Thyroid gland (tissue), 4 donors: ENCODE measurements around the gene CD9.

Experiments
- POLR2A ChIP-seq, 2 donors: fragments of 450-650 bp; IDR thresholded peaks; one replicate each; pipeline ENCODE4 v1.6.1; 2017; ENCODE audit warnings: antibody characterized with exemption in 2 of 2, mild to moderate bottlenecking in 2 of 2, moderate library complexity in 1 of 2
- TF ChIP-seq, protein P1 (sequence below), 6 experiments: fragments of 200-600 bp in 3 of 6; fragments of 450-650 bp in 3 of 6; sonication (generic) in 3 of 6; IDR thresholded peaks; one replicate each; pipeline ENCODE4 v1.5.1; 2016 to 2019; ENCODE audit warnings: antibody characterized with exemption in 6 of 6, mild to moderate bottlenecking in 2 of 6, inconsistent platforms in 1 of 6, moderate library complexity in 1 of 6

DNA sequence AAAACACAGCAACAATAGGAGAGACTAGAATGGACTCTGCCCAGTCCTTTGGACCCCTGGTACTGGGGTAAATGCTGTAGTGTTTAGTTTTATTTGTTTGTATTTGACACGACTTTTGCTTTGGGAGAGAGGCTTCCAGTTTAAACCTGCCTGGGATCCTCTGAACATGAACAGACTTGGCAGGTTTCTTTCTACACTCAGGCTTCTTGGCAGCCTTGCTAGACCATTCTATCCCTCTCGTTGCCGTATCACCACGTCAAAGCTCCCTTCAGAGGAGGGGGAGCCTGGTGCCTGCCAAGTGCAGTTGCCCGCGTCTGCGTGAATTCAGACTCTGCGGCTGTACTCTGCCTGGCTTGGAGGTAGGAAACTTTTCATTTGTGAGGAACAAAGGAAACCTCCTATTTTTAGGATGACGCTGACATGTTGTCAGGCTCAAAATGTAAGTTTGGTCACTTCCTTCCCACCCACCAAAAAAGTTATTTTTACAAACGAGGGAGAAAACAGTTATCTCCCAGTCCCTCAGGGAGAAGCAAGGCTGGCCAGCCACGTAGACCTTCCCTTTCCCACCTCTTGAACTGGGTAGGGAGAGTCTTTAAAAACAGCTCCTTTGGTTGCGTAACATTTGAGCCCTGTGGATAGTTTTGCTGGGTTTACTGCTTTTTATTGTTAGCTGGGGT is 25.9 kb downstream of the CD9 start:
- TF ChIP-seq, protein P1, sequence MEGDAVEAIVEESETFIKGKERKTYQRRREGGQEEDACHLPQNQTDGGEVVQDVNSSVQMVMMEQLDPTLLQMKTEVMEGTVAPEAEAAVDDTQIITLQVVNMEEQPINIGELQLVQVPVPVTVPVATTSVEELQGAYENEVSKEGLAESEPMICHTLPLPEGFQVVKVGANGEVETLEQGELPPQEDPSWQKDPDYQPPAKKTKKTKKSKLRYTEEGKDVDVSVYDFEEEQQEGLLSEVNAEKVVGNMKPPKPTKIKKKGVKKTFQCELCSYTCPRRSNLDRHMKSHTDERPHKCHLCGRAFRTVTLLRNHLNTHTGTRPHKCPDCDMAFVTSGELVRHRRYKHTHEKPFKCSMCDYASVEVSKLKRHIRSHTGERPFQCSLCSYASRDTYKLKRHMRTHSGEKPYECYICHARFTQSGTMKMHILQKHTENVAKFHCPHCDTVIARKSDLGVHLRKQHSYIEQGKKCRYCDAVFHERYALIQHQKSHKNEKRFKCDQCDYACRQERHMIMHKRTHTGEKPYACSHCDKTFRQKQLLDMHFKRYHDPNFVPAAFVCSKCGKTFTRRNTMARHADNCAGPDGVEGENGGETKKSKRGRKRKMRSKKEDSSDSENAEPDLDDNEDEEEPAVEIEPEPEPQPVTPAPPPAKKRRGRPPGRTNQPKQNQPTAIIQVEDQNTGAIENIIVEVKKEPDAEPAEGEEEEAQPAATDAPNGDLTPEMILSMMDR (IDR thresholded peaks at IDR 0.05) = no peak
- TF ChIP-seq POLR2A (IDR thresholded peaks at IDR 0.05) = peak in 1 of 2 donors; percentile 81
